SK-N-SH (cell line): ENCODE measurements around the gene SLC9A8. TPM values are rescaled to one million over a fixed set of nuclear protein-coding genes. Genes with fewer than 3 reads are reported as not detected.

Experiments
- CTCF ChIA-PET: fragments of 300-600, 350-600 bp; formaldehyde crosslinking; extraction: SDS; loops from one replicate; lab custom pipeline; 2021; lab: Yijun Ruan, JAX
- POLR2A ChIA-PET: fragments of 350-600 bp; sonication (Branson Sonifier 250); formaldehyde crosslinking; extraction: SDS; loops from one replicate; lab custom pipeline; 2020; ENCODE audit warnings: antibody characterized with exemption, inconsistent platforms; lab: Yijun Ruan, JAX
- DNase-seq: peaks from one replicate; pipeline ENCODE4 v3.0.0; 2012
- H2AFZ ChIP-seq: fragments of 200-600 bp; sonication (generic); 2 replicates; pipeline ENCODE4 v1.8.1; 2016; ENCODE audit warnings: antibody characterized with exemption, mild to moderate bottlenecking, low read depth
- H3F3A ChIP-seq: fragments of 200-600 bp; sonication (generic); replicated peaks from 2 replicates; pipeline ENCODE3; 2016; ENCODE audit warnings: antibody characterized with exemption, mild to moderate bottlenecking; ENCODE audit not compliant: insufficient read depth
- H3K27ac ChIP-seq, 2 experiments: fragments of 200-500 bp in 1 of 2; fragments of 200-600 bp in 1 of 2; sonication (Bioruptor generic) in 1 of 2; sonication (generic), shearing (Covaris generic) in 1 of 2; 2 replicates each; pipeline versions ENCODE4 v1.5.1 to v1.6.1; 2014 to 2016; ENCODE audit warnings: low read depth in 2 of 2, inconsistent platforms in 1 of 2, low read length in 1 of 2, mild to moderate bottlenecking in 1 of 2, mixed read lengths in 1 of 2
- H3K27me3 ChIP-seq: fragments of 200-600 bp; sonication (generic), shearing (Covaris generic); 2 replicates; pipeline ENCODE4 v1.6.1; 2016; ENCODE audit warnings: mixed run types; ENCODE audit not compliant: insufficient read depth
- H3K36me3 ChIP-seq, 2 experiments: fragments of 200-500 bp in 1 of 2; fragments of 200-600 bp in 1 of 2; sonication (Bioruptor generic) in 1 of 2; sonication (generic) in 1 of 2; replicated peaks in 1 of 2; 2 replicates each; pipeline versions ENCODE3 to v1.5.1; 2014 to 2016; ENCODE audit warnings: low read length in 1 of 2, mild to moderate bottlenecking in 1 of 2; ENCODE audit not compliant: insufficient read depth in 2 of 2, control insufficient read depth in 1 of 2
- H3K4me1 ChIP-seq, 2 experiments: fragments of 200-500 bp in 1 of 2; fragments of 200-600 bp in 1 of 2; sonication (Bioruptor generic) in 1 of 2; sonication (generic), shearing (Covaris generic) in 1 of 2; 2 replicates each; pipeline versions ENCODE4 v1.5.1 to v1.6.1; 2014 to 2016; ENCODE audit warnings: low read depth in 1 of 2, low read length in 1 of 2, mixed run types in 1 of 2; ENCODE audit not compliant: insufficient read depth in 2 of 2, control insufficient read depth in 1 of 2
- H3K4me2 ChIP-seq: fragments of 200-600 bp; sonication (generic), shearing (Covaris generic); 2 replicates; pipeline ENCODE4 v1.6.1; 2017; ENCODE audit warnings: mixed run types
- H3K4me3 ChIP-seq, 2 experiments: fragments of 200-500 bp in 1 of 2; fragments of 200-600 bp in 1 of 2; sonication (Bioruptor generic) in 1 of 2; sonication (generic), shearing (Covaris generic) in 1 of 2; 2 replicates each; pipeline versions ENCODE4 v1.5.1 to v1.8.1; 2014 to 2016; ENCODE audit warnings: low read depth in 2 of 2, inconsistent platforms in 1 of 2, low read length in 1 of 2, mild to moderate bottlenecking in 1 of 2, mixed read lengths in 1 of 2, moderate library complexity in 1 of 2
- H3K79me2 ChIP-seq: fragments of 200-600 bp; sonication (generic); 2 replicates; pipeline ENCODE4 v1.8.1; 2017; ENCODE audit warnings: mild to moderate bottlenecking; ENCODE audit not compliant: insufficient read depth
- H3K9ac ChIP-seq: fragments of 200-600 bp; sonication (generic); 2 replicates; pipeline ENCODE4 v1.6.1; 2017; ENCODE audit warnings: mixed run types
- H3K9me2 ChIP-seq: fragments of 200-600 bp; sonication (generic); 2 replicates; pipeline ENCODE4 v1.6.1; 2017; ENCODE audit warnings: mixed run types
- H3K9me3 ChIP-seq: fragments of 200-600 bp; sonication (generic); 2 replicates; pipeline ENCODE4 v1.6.1; 2017; ENCODE audit warnings: mixed run types, mild to moderate bottlenecking, moderate library complexity
- H4K20me1 ChIP-seq: fragments of 200-600 bp; sonication (generic); 2 replicates; pipeline ENCODE4 v1.6.1; 2017; ENCODE audit warnings: mild to moderate bottlenecking, mixed run types; ENCODE audit not compliant: insufficient read depth
- CHD2 ChIP-seq: fragments of 150-350 bp; IDR thresholded peaks from 2 replicates; pipeline ENCODE4 v1.6.1; 2018; ENCODE audit warnings: low read length; ENCODE audit not compliant: partially characterized antibody
- EZH2phosphoT487 ChIP-seq: fragments of 200-600 bp; sonication (generic); IDR thresholded peaks from 2 replicates; pipeline ENCODE4 v1.6.1; 2017; ENCODE audit warnings: low read depth, mixed run types, mild to moderate bottlenecking, antibody characterized with exemption, moderate library complexity, borderline replicate concordance
- FOSL2 ChIP-seq: IDR thresholded peaks from 2 replicates; pipeline ENCODE4 v1.4.0; 2012; ENCODE audit warnings: low read depth, mild to moderate bottlenecking, moderate library complexity, borderline replicate concordance
- FOXJ3 ChIP-seq: sonication (generic); formaldehyde crosslinking; IDR thresholded peaks from 2 replicates; pipeline ENCODE4 v1.5.1; 2020; ENCODE audit warnings: mild to moderate bottlenecking, missing genetic modification reagents
- GABPA ChIP-seq: IDR thresholded peaks from 2 replicates; pipeline ENCODE4 v1.4.0; 2012; ENCODE audit warnings: low read depth, mild to moderate bottlenecking
- JUND ChIP-seq: IDR thresholded peaks from 2 replicates; pipeline ENCODE4 v1.4.0; 2012
- MEF2A ChIP-seq: IDR thresholded peaks from 2 replicates; pipeline ENCODE4 v1.4.0; 2012; ENCODE audit warnings: low read depth, borderline replicate concordance
- MXI1 ChIP-seq: IDR thresholded peaks from 2 replicates; pipeline ENCODE4 v1.6.1; 2012; ENCODE audit warnings: mild to moderate bottlenecking, low read depth, low read length, improper control_type of control experiment
- POLR2AphosphoS5 ChIP-seq: IDR thresholded peaks from 2 replicates; pipeline ENCODE4 v1.6.1; 2012; ENCODE audit warnings: low read depth, low read length
- RAD21 ChIP-seq: IDR thresholded peaks from 2 replicates; pipeline ENCODE4 v1.6.1; 2012; ENCODE audit warnings: mild to moderate bottlenecking, low read length
- RCOR1 ChIP-seq: fragments of 150-350 bp; IDR thresholded peaks from 2 replicates; pipeline ENCODE4 v1.6.1; 2017; ENCODE audit warnings: antibody characterized with exemption, low read length
- RFX5 ChIP-seq: IDR thresholded peaks from 2 replicates; pipeline ENCODE4 v1.6.1; 2012; ENCODE audit warnings: mild to moderate bottlenecking, improper control_type of control experiment, low read length
- SIN3A ChIP-seq: IDR thresholded peaks from 2 replicates; pipeline ENCODE4 v1.6.1; 2012; ENCODE audit warnings: low read depth, mild to moderate bottlenecking, low read length, moderate library complexity, borderline replicate concordance
- TAF1 ChIP-seq: IDR thresholded peaks from 2 replicates; pipeline ENCODE4 v1.6.1; 2012; ENCODE audit warnings: low read depth, mild to moderate bottlenecking, low read length, moderate library complexity, borderline replicate concordance
- TCF12 ChIP-seq: IDR thresholded peaks from 2 replicates; pipeline ENCODE4 v1.4.0; 2012
- TEAD4 ChIP-seq: IDR thresholded peaks from 2 replicates; pipeline ENCODE4 v1.4.0; 2012; ENCODE audit warnings: mild to moderate bottlenecking, borderline replicate concordance; ENCODE audit not compliant: insufficient read depth
- WGBS: methylation state at CpG from one replicate; pipeline ENCODE4 v1.1.6; 2017; ENCODE audit warnings: low lambda C conversion rate; 5-methylcytosine and 5-hydroxymethylcytosine counted together
- polyA plus RNA-seq, 3 experiments: library from polyadenylated mRNA; depleted of rRNA; stranded (reverse); fragments of >200 nt; gene quantifications; 2 replicates each; pipeline ENCODE4 v1.2.3, GENCODE V29; 2012
- TF ChIP-seq, protein P1 (sequence below): IDR thresholded peaks from 2 replicates; pipeline ENCODE4 v1.4.0; 2012; ENCODE audit warnings: low read depth, borderline replicate concordance
- TF ChIP-seq, protein P2 (sequence below): fragments of 150-350 bp; IDR thresholded peaks from 2 replicates; pipeline ENCODE4 v1.6.1; 2017; ENCODE audit warnings: antibody characterized with exemption, low read length, low read depth, borderline replicate concordance
- TF ChIP-seq, protein P3 (sequence below): IDR thresholded peaks from 2 replicates; pipeline ENCODE4; 2012
- TF ChIP-seq, protein P4 (sequence below): IDR thresholded peaks from 2 replicates; pipeline ENCODE4 v1.4.0; 2012; ENCODE audit warnings: low read depth, borderline replicate concordance

The SLC9A8 gene
- polyA plus RNA-seq, 1 of the 3 experiments (the other 2 are of a cell fraction) = 3.4 TPM

GRCh38 chr20:49892260-49892659, 79.6 kb downstream of the SLC9A8 start:
- Histone ChIP-seq H3K4me2 (no peak overlapping the region), H3F3A (peaks cover 5% of the 10 kb centered on the region), H3K9me3 (no peaks in the 10 kb centered on the region), H2AFZ (no peak overlapping the region), H3K27ac (no peak overlapping the region), H3K4me1 (peaks cover 0 to 8% of the 10 kb centered on the region in 2 experiments; a peak in 1 of 4 replicates), H4K20me1 (0 out of 2 replicates have a peak, but pooled peaks cover 5% of the 10 kb centered on the region), H3K36me3 (peaks cover 0 to 4% of the 10 kb centered on the region in 2 experiments), H3K9me2 (no peaks in the 10 kb centered on the region), H3K4me3 (no peak overlapping the region)
- no peak for DNase-seq
- 87% methylated on average over 4 of the region's 9 CpGs for WGBS
- POLR2A ChIA-PET = interaction anchor here (1.3 kb wide), 1 partner anchor 80 kb away, joined by 3 read pairs; the partner anchor contains the start of gene SLC9A8
- TF ChIP-seq RFX5 (no peak), TCF12 (no peak), RCOR1 (no peak), RAD21 (no peak), POLR2AphosphoS5 (no peak), CHD2 (no peak), EZH2phosphoT487 (no peak), SIN3A (no peak)
- TF ChIP-seq, protein P1, sequence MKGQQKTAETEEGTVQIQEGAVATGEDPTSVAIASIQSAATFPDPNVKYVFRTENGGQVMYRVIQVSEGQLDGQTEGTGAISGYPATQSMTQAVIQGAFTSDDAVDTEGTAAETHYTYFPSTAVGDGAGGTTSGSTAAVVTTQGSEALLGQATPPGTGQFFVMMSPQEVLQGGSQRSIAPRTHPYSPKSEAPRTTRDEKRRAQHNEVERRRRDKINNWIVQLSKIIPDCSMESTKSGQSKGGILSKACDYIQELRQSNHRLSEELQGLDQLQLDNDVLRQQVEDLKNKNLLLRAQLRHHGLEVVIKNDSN = no peak
- TF ChIP-seq, all 33 proteins: peak for 0
- no peaks in the 10 kb centered on the region for H3K79me2 ChIP-seq
- H3K27me3 ChIP-seq = no peaks in the 10 kb centered on the region
- CTCF ChIA-PET = interaction anchor here (1.1 to 9.6 kb wide), 6 partner anchors 14 to 350 kb away, joined by 3 to 131 read pairs (median 4); no protein-coding TSS in a partner anchor
- H3K9ac ChIP-seq = no peak overlapping the region

- WGBS = 94% methylated on average over 8 of the region's 11 CpGs
- Histone ChIP-seq H3K9me3 (no peaks in the 10 kb centered on the region), H3K36me3 (peaks cover 0 to 3% of the 10 kb centered on the region in 2 experiments), H3K27ac (no peak overlapping the region), H3K9me2 (no peaks in the 10 kb centered on the region), H3K79me2 (no peaks in the 10 kb centered on the region), H3K4me2 (no peak overlapping the region), H3K4me3 (no peak overlapping the region), H4K20me1 (0 out of 2 replicates have a peak, but pooled peaks cover 5% of the 10 kb centered on the region), H2AFZ (no peak overlapping the region), H3F3A (peaks cover 5% of the 10 kb centered on the region), H3K4me1 (peaks cover 0 to 8% of the 10 kb centered on the region in 2 experiments; a peak in 1 of 4 replicates), H3K27me3 (no peaks in the 10 kb centered on the region), H3K9ac (no peak overlapping the region)
- CTCF ChIA-PET = interaction anchor here (1.1 to 9.6 kb wide), 6 partner anchors 47 to 352 kb away, joined by 3 to 131 read pairs (median 5); no protein-coding TSS in a partner anchor
- POLR2A ChIA-PET = no interaction called here
- no peak for DNase-seq
- TF ChIP-seq, protein P2, sequence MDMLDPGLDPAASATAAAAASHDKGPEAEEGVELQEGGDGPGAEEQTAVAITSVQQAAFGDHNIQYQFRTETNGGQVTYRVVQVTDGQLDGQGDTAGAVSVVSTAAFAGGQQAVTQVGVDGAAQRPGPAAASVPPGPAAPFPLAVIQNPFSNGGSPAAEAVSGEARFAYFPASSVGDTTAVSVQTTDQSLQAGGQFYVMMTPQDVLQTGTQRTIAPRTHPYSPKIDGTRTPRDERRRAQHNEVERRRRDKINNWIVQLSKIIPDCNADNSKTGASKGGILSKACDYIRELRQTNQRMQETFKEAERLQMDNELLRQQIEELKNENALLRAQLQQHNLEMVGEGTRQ = no peak
- no peak for TF ChIP-seq GABPA
- TF ChIP-seq TEAD4 = no peak
- TF ChIP-seq SIN3A = no peak
- no peak for TF ChIP-seq FOXJ3 (CRISPR knock-in tag)
- no peak for TF ChIP-seq MEF2A
- TF ChIP-seq MXI1 = no peak
- TF ChIP-seq, protein P3, sequence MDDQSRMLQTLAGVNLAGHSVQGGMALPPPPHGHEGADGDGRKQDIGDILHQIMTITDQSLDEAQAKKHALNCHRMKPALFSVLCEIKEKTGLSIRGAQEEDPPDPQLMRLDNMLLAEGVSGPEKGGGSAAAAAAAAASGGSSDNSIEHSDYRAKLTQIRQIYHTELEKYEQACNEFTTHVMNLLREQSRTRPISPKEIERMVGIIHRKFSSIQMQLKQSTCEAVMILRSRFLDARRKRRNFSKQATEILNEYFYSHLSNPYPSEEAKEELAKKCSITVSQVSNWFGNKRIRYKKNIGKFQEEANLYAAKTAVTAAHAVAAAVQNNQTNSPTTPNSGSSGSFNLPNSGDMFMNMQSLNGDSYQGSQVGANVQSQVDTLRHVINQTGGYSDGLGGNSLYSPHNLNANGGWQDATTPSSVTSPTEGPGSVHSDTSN = no peak
- TF ChIP-seq, protein P4, sequence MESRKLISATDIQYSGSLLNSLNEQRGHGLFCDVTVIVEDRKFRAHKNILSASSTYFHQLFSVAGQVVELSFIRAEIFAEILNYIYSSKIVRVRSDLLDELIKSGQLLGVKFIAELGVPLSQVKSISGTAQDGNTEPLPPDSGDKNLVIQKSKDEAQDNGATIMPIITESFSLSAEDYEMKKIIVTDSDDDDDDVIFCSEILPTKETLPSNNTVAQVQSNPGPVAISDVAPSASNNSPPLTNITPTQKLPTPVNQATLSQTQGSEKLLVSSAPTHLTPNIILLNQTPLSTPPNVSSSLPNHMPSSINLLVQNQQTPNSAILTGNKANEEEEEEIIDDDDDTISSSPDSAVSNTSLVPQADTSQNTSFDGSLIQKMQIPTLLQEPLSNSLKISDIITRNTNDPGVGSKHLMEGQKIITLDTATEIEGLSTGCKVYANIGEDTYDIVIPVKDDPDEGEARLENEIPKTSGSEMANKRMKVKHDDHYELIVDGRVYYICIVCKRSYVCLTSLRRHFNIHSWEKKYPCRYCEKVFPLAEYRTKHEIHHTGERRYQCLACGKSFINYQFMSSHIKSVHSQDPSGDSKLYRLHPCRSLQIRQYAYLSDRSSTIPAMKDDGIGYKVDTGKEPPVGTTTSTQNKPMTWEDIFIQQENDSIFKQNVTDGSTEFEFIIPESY = no peak
- TF ChIP-seq FOSL2 = no peak
- no peak for TF ChIP-seq TAF1
- TF ChIP-seq RCOR1 = no peak
- no peak for TF ChIP-seq JUND
Observed at GRCh38 chr20:49892817-49893216, 80.2 kb downstream of the SLC9A8 start.
